Measurements from ENCODE around the gene TMEM50B.

DNA sequence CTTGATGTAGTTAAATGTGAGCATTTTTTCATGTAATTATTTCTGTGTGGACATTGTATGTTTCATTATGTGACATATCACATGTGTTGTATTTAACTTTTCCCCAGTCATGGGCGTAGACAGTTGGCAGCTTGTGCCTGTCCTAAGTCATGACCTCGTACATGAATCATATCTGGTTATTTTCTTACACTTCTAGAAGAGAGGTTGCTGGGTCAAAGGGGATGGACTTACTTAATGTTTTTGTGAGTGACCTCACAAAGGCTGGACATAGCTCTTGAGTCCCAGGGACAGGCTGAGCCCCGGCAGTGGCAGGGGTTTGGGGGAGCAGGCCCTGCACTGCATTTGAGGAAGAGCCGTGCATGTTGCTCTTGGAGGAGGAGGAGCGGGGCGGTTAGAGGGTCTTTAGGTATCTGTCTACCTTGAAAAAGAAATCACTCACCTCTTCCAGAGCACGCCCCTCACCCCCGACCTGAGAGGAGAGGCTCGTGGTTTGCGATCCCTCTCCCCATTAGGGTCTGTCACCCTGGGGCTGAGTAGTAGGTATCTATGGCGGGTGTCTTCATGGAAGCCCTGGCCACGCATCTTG is 60.1 kb downstream of the TMEM50B start:
- TF ChIP-seq RXRA (IDR thresholded peaks at IDR 0.05; ENCODE audit: insufficient read depth, low read depth, low read length): no peak
- TF ChIP-seq, protein P1, sequence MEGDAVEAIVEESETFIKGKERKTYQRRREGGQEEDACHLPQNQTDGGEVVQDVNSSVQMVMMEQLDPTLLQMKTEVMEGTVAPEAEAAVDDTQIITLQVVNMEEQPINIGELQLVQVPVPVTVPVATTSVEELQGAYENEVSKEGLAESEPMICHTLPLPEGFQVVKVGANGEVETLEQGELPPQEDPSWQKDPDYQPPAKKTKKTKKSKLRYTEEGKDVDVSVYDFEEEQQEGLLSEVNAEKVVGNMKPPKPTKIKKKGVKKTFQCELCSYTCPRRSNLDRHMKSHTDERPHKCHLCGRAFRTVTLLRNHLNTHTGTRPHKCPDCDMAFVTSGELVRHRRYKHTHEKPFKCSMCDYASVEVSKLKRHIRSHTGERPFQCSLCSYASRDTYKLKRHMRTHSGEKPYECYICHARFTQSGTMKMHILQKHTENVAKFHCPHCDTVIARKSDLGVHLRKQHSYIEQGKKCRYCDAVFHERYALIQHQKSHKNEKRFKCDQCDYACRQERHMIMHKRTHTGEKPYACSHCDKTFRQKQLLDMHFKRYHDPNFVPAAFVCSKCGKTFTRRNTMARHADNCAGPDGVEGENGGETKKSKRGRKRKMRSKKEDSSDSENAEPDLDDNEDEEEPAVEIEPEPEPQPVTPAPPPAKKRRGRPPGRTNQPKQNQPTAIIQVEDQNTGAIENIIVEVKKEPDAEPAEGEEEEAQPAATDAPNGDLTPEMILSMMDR (IDR thresholded peaks at IDR 0.05; ENCODE audit: control extremely low read depth in 1 of 3, insufficient read depth in 1 of 3, low read depth in 1 of 3, low read length in 3 of 3): no peak
- TF ChIP-seq BRCA1 (IDR thresholded peaks at IDR 0.05; ENCODE audit: low read depth, low read length): no peak
- TF ChIP-seq POLR2AphosphoS5 (IDR thresholded peaks at IDR 0.05; ENCODE audit: low read depth, low read length): no peak
- no peak for TF ChIP-seq HDAC6 (IDR thresholded peaks at IDR 0.05; ENCODE audit: low read depth, low read length)
- no peak for TF ChIP-seq BACH1 (IDR thresholded peaks at IDR 0.05; ENCODE audit: low read length)
- no peak for TF ChIP-seq EZH2 (IDR thresholded peaks at IDR 0.05; ENCODE audit: low read depth, low read length, severe bottlenecking)
